ENCODE data around the gene TIRAP. TPM values are rescaled to one million over a fixed set of nuclear protein-coding genes. Genes with fewer than 3 reads are reported as not detected.
"Not testable (repeated sequence)": the region's sequence is repeated elsewhere in the genome, so short reads cannot be mapped to it uniquely, and the experiment has no call there.

TIRAP gene
- total and polyA plus RNA-seq, 8 donors: 3.7 to 86.2 (median 6.5) TPM

GRCh38 chr11:126305699-126306098 is 22.8 kb downstream of the TIRAP start:
- 87 to 90% (median 87%) methylated on average over 4 of the region's 4 CpGs for WGBS, 5 donors
- no peak for DNase-seq
- Histone ChIP-seq H3K36me3 (peaks cover 0 to 32% (median 28%) of the 10 kb centered on the region in 4 donors), H3K4me1 (peaks cover 11 to 35% (median 21%) of the 10 kb centered on the region in 4 donors), H3K9me3 (no peaks in the 10 kb centered on the region), H3K4me3 (no peak overlapping the region), H3K27me3 (no peaks in the 10 kb centered on the region), H3K27ac (no peak overlapping the region)
- TF ChIP-seq, protein P1, sequence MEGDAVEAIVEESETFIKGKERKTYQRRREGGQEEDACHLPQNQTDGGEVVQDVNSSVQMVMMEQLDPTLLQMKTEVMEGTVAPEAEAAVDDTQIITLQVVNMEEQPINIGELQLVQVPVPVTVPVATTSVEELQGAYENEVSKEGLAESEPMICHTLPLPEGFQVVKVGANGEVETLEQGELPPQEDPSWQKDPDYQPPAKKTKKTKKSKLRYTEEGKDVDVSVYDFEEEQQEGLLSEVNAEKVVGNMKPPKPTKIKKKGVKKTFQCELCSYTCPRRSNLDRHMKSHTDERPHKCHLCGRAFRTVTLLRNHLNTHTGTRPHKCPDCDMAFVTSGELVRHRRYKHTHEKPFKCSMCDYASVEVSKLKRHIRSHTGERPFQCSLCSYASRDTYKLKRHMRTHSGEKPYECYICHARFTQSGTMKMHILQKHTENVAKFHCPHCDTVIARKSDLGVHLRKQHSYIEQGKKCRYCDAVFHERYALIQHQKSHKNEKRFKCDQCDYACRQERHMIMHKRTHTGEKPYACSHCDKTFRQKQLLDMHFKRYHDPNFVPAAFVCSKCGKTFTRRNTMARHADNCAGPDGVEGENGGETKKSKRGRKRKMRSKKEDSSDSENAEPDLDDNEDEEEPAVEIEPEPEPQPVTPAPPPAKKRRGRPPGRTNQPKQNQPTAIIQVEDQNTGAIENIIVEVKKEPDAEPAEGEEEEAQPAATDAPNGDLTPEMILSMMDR (IDR thresholded peaks at IDR 0.05): no peak
- TF ChIP-seq EP300 (IDR thresholded peaks at IDR 0.05) (no peak), POLR2AphosphoS5 (IDR thresholded peaks at IDR 0.05) (no peak), POLR2A (IDR thresholded peaks at IDR 0.05) (no peak)
- intact Hi-C loops (cut with DNase I; ENCODE audit: low total_unique reads): no loop called here

DNA sequence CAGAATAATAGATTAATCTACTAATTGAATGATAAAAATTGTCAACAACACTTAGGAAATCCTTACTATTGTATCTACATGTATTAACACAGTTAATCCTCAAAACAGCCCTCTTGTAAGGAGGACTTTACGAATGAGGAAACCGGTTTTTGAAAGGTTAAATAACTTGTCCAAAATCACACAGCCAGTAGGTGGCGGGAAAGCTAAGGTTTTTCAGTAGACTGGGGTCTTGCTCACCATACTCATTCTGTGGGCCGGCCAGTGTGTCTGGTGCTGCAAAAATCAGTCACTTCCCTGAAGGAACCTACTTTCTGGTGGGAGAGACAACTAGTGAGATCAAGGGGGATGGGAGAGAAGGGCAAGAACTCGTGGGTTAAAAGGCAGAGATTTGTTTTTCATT is 24.8 kb downstream of the TIRAP start:
- H3K36me3 ChIP-seq: peaks cover 0 to 32% (median 22%) of the 10 kb centered on the region in 4 donors
- 30 to 41% (median 37%) methylated on average over 5 of the region's 5 CpGs for WGBS, 5 donors
- intact Hi-C loops (cut with DNase I; ENCODE audit: low total_unique reads): no loop called here
- peaks cover 16 to 51% (median 29%) of the 10 kb centered on the region in 4 donors for H3K4me1 ChIP-seq
- TF ChIP-seq, protein P1 (IDR thresholded peaks at IDR 0.05): peak in 1 of 7 experiments; percentile 16
- TF ChIP-seq POLR2A (IDR thresholded peaks at IDR 0.05): no peak
- H3K9me3 ChIP-seq: no peaks in the 10 kb centered on the region
- H3K27ac ChIP-seq: no peak overlapping the region
- H3K4me3 ChIP-seq: no peak overlapping the region
- DNase-seq: peak in 1 of 2 donors; percentile 76
- no peaks in the 10 kb centered on the region for H3K27me3 ChIP-seq

DNA sequence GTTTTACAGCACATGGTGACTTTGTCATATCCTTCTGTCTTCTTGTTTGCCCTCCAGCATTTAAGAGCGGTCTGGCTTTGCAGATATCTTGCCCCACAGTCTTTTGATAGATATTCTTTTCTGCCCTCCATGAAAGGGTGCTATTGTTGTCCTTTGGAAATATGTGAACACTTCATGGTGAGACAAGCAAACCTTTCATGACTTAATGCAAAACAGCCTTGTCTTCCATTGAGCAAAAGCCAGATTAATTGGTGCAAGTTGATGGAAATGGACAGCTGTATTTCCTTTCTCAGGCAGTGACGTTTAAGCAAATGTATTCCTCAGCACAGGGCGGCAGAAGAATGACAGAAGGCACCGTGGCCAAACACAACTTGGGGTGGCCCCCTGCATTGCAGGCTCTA is 25.4 kb downstream of the TIRAP start:
- H3K4me1 ChIP-seq: peaks cover 16 to 51% (median 27%) of the 10 kb centered on the region in 4 donors
- DNase-seq: peak in 1 of 2 donors; percentile 41
- H3K4me3 ChIP-seq: no peak overlapping the region
- WGBS, 5 donors: 67 to 82% (median 78%) methylated on average over 4 of the region's 4 CpGs
- no peak overlapping the region for H3K27ac ChIP-seq
- peaks cover 0 to 32% (median 25%) of the 10 kb centered on the region in 4 donors for H3K36me3 ChIP-seq
- H3K9me3 ChIP-seq: no peaks in the 10 kb centered on the region
- no peaks in the 10 kb centered on the region for H3K27me3 ChIP-seq
- TF ChIP-seq EP300 (IDR thresholded peaks at IDR 0.05): no peak
- TF ChIP-seq POLR2A (IDR thresholded peaks at IDR 0.05): no peak
- TF ChIP-seq, protein P1 (IDR thresholded peaks at IDR 0.05): no peak
- TF ChIP-seq POLR2AphosphoS5 (IDR thresholded peaks at IDR 0.05): no peak
- intact Hi-C loops (cut with DNase I; ENCODE audit: low total_unique reads): no loop called here

- H3K9me3 ChIP-seq; H3K27me3 ChIP-seq; H3K4me3 ChIP-seq; intact Hi-C loops (cut with DNase I; ENCODE audit: low total_unique reads); H3K27ac ChIP-seq; DNase-seq: not testable (repeated sequence)
- H3K4me1 ChIP-seq: peaks cover 16 to 50% (median 25%) of the 10 kb centered on the region in 4 donors
- WGBS, 5 donors: 85 to 92% (median 87%) methylated on average over 4 of the region's 4 CpGs
- H3K36me3 ChIP-seq: peaks cover 0 to 33% (median 26%) of the 10 kb centered on the region in 4 donors
Measured at GRCh38 chr11:126308771-126309170, 25.9 kb downstream of the TIRAP start.

DNA sequence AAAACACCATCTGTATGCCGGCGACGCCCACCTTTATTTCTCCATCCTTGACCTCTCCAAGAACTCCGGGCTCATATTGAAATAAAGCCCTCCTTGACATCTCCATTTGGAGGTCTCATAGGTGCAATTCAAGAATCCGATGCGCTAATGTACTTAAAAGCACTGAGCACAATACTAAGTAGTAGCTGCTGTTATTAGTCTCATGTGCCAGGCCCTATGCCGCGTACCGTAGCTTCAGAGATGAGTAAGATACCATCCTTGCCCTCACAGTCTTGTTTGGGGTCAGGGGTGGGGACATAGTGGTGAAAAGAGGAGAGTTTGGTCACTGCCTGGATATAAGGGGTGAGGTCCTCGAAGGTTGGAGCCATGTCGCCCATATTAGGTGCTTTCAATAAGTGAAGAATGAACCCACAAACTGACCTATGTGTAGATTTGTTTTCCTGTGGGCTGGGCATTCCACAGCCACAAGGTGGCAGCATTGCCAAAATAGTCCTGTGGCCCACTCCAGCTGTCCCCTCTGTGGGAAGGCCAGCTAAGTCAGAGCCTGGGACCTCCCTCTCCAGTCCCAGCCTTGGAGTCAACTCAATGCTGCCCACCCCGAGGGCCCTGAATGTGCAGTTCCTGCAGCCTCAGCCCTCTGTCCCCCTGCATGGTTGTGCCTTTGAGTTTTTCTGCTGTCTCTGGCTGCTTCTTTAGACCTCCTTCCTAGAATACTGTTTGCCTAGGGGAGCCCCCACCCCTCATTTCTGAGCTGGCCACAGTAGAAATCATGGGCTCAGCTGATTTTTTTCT is 27.5 kb downstream of the TIRAP start:
- DNase-seq: peak; percentile 74 to 91
- Histone ChIP-seq H3K27me3 (no peaks in the 10 kb centered on the region), H3K9me3 (no peaks in the 10 kb centered on the region), H3K4me1 (peaks cover 9 to 39% (median 14%) of the 10 kb centered on the region in 4 donors), H3K27ac (peak overlapping the region in 2 of 5 donors; percentile 17 to 61), H3K36me3 (peaks cover 0 to 42% (median 33%) of the 10 kb centered on the region in 4 donors), H3K4me3 (no peak overlapping the region)
- TF ChIP-seq, protein P1 (IDR thresholded peaks at IDR 0.05): peak in 5 of 7 experiments; percentile 68 to 83 (median 76)
- peak in 1 of 3 donors; percentile 44 for TF ChIP-seq POLR2AphosphoS5 (IDR thresholded peaks at IDR 0.05)
- no peak for TF ChIP-seq EP300 (IDR thresholded peaks at IDR 0.05)
- TF ChIP-seq POLR2A (IDR thresholded peaks at IDR 0.05): no peak
- 60 to 72% (median 67%) methylated on average over 12 of the region's 12 CpGs for WGBS, 5 donors
- intact Hi-C loops (cut with DNase I; ENCODE audit: low total_unique reads): loop anchor here (5.0 to 10.0 kb wide), 2 partner anchors 104 to 167 kb away; no protein-coding TSS in a partner anchor
